Frontal cortex (tissue), 4 donors: ENCODE results near the gene PLD5. TPM values are rescaled to one million over a fixed set of nuclear protein-coding genes. Genes with fewer than 3 reads are reported as not detected.
"Not testable (repeated sequence)": the region's sequence is repeated elsewhere in the genome, so short reads cannot be mapped to it uniquely, and the experiment has no call there.

Experiments
- DNase-seq, 2 donors: peaks; one replicate each; pipeline ENCODE4 v3.0.0; 2012; ENCODE audit warnings: low spot score in 2 of 2
- FAIRE-seq: peaks from 2 replicates; lab custom pipeline; 2012; peaks lifted over from hg19 to GRCh38; lab: Jason Lieb, UNC
- total RNA-seq: library from RNA; depleted of rRNA; stranded (reverse); fragments of >200 nt; gene quantifications from one replicate; pipeline ENCODE4 v1.2.3, GENCODE V29; 2014
- donor health status: control.
- donor health status: control.
- donor health status: control.

The PLD5 gene
- total RNA-seq, 1 donor from 2014 or later, result 2.0 TPM

- FAIRE-seq (no peak), DNase-seq (no peak)
Observed at GRCh38 chr1:242428399-242429190, 95.9 kb downstream of the PLD5 start.

DNA sequence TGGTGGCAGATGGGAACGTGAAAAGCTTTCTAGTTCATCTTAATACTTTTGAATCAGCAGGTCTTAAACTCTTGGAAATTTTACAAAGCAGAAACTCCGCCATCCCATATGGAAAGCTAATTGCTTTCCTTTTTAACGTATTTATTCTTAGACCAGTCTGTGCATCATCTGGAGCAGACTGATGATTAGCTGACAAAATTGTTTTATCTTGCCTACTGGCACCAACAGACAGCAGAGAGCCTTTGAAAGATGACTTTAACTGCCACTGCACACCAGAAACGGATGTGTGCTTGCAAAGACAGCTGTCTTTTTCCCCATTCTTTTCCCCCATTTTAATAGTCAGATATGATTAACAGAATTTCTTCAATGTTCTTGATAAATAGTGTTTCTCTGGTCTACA, 97.0 kb downstream of the PLD5 start:
- FAIRE-seq (no peak), DNase-seq (no peak)

DNA sequence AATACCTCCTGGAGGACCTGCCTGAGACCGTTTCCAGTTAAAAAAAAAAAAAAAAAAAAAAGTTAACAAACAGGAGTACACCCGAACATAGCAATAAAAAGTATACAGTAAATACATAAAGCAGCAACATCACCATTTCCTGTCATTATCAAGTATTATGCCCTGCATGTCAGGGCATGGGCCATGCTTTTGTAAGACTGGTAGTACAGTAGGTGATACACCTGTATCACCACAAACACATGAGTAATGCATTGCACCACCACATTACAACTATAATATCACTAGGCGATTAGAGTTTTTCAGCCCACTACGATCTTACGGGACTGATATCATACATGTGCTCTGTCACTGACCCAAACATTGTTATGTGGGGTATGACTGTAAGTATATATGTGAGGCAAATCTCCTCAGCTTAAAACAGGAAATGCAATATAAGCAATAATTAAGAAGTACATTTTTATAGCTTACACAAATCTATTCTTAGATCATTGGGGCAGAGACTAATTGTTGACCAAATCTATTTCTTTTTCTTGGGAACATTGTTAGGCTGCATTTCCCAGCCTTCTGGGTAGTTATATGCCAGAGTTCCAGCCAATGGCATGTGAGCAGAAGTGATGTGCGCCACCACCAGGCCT, 98.1 kb downstream of the PLD5 start:
- DNase-seq (no peak), FAIRE-seq (no peak)

GRCh38 chr1:242425232-242425631, 99.3 kb downstream of the PLD5 start:
- no peak for FAIRE-seq

GRCh38 chr1:242416657-242417056, 107.8 kb downstream of the PLD5 start:
- FAIRE-seq (no peak), DNase-seq (no peak)

More at GRCh38 chr1:242425232-242425631, 99.3 kb downstream of the PLD5 start:
- DNase-seq, result no peak

GRCh38 chr1:242412921-242413320, 111.6 kb downstream of the PLD5 start:
- FAIRE-seq, result no peak
- DNase-seq, result no peak

- no peak for DNase-seq
- no peak for FAIRE-seq
Observed at GRCh38 chr1:242411901-242412300, 112.6 kb downstream of the PLD5 start.

- no peak for DNase-seq
- FAIRE-seq, result no peak
Observed at GRCh38 chr1:242405947-242406346, 118.5 kb downstream of the PLD5 start.

GRCh38 chr1:242404296-242404695, 120.2 kb downstream of the PLD5 start:
- no peak for DNase-seq
- FAIRE-seq, result no peak

DNA sequence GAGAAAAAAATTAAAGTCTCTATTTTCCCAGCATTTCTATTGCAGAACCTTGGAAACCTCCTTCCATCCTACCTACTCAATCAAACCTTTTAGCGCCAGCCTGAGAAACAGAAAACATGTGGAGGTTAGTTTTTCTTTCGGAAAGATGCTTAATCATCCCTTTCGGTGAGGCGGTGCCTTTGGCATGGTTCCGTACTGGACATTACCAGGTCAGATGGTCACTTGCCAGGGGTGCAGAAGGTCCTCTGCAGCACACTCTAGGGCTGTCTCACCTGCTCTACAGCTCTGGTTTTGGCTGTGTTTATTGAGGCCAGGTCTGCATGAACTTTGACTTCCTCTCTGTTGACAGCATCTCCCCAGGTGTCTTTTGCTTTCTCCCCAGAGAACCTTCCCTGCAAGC, 121.5 kb downstream of the PLD5 start:
- FAIRE-seq, result no peak
- no peak for DNase-seq

DNA sequence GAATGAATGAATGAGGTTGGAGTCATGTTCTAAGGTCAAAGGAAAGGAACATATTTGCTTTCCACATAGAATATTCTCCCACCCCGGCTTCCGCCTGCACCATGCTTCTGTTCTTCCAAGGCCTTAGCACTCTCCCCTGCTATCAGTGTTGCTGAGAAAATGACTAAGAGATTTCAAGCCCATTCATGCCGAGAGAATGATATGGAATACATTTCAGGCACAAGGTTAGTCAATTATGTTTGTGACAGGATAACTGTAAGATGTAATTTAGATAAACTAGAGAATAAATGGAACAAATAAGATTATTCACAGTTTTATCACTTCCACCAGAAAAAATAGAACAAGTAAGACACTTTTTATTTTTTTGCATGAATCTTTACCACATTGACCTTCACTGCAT, 122.6 kb downstream of the PLD5 start:
- DNase-seq (no peak), FAIRE-seq (no peak)

DNA sequence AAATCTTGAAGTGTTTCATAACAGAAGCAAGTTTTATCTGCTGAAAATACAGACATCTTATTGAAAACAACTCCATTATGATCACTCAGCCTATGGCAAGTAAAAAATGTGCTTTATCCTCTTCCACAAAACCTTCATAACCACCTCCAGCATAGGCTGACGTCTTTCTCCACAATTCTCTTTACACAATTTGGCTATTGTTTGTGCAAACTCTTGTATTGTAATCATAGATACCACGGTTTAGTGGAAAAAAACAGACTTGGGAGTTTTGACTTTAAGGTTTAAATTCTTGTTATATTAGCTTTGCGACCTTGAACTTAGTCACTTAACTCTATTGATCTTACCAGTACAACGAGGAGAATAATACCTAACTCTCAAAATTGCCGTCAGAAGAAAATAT, 126.1 kb downstream of the PLD5 start:
- no peak for FAIRE-seq

DNA sequence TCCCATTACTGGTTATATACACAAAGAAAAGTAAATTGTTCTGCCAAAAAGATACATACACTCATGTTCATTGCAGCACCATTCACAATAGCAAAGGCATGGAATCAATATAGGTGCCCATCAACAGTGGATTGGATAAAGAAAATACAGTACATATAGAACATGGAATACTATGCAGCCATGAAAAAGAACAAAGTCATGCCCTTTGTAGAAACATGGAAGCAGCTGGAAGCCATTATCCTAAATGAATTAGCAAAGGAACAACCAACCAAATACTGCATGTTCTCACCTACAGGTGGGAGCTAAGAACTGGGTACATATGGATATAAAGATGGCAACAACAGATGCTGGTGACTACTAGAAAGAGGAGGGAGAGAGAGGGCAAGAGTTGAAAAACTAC, 132.6 kb downstream of the PLD5 start:
- FAIRE-seq, result no peak
- no peak for DNase-seq

More for the DNA sequence above, 126.1 kb downstream of the PLD5 start:
- no peak for DNase-seq

- DNase-seq, FAIRE-seq: not testable (repeated sequence)
Observed at GRCh38 chr1:242376121-242376520, 148.4 kb downstream of the PLD5 start.

- not testable (repeated sequence) for DNase-seq, FAIRE-seq
Observed at GRCh38 chr1:242350446-242350845, 174.1 kb downstream of the PLD5 start.

DNA sequence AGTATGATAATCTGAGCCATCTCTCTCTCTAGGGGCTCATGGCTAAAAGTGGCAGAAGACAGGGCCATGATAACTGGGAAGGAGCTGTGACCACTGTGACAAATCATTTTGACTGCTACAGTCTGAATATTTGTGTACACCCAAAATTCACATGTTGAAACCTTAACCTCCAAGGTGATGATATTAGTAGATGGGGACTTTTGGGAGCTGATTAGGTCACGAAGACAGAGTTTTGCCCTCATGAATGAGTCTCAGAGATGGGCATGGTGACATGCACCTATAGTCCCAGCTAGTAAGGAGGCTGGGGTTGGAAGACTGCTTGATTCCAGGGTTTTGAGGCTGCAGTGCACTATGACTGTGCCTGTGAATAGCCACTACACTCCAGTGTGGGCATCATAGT, 174.9 kb downstream of the PLD5 start:
- DNase-seq (no peak), FAIRE-seq (no peak)

GRCh38 chr1:242330865-242331264, 193.6 kb downstream of the PLD5 start:
- FAIRE-seq, DNase-seq: not testable (repeated sequence)

GRCh38 chr1:242327381-242327780, 197.1 kb downstream of the PLD5 start:
- not testable (repeated sequence) for DNase-seq, FAIRE-seq

DNA sequence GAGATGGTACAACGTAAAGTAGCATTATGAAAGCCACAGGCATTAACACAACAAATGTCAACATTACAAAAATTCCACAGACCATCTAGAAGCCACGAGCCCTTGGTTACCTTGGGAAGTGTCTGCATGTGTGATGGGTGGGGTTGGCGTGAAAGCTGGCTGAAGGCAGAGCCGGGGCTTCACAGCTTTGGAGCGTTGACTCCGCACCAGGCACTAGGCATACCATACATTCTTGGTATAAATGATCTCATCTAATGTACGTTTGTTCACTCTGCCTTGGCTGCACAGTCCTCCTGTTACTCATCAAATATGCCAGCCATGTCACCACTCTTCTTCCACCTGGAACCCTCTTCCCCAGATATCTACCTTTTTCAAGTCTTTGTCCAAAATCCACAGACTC, 202.5 kb downstream of the PLD5 start:
- DNase-seq, FAIRE-seq: not testable (repeated sequence)

GRCh38 chr1:242318140-242318539, 206.4 kb downstream of the PLD5 start:
- FAIRE-seq (no peak), DNase-seq (no peak)

DNA sequence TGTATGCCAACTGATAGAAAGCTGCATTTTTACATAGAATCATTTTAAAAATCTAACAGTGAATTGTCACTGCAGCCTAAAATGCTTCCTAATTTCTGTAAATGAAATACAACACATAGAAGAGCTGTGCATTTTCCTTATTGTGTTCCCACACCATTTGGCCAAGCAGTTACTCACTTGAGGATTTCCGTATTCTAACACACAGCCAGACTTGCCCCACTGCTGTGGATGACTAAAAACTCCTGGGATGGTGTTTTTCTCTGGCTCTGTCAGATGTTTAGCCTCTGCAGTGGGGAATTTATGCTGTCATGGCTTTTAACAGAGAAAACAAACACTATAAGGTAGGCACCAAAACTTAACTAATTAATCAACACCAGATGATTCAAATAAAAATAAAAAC, 209.6 kb downstream of the PLD5 start:
- not testable (repeated sequence) for DNase-seq, FAIRE-seq
